HepG2 (cell line): ENCODE measurements around the gene TSPAN11. TPM values are rescaled to one million over a fixed set of nuclear protein-coding genes. Genes with fewer than 3 reads are reported as not detected.

Experiments used
- ATAC-seq: fragments of 200-7000 bp; cut with Tn5 transposase; 3 replicates; pipeline ENCODE4 v1.9.1; 2020; ENCODE audit warnings: mild to moderate bottlenecking, moderate library complexity
- BruUV-seq: library from RNA; stranded (reverse); fragments of 400-500 nt; replicated peaks from 2 replicates; lab custom pipeline; 2021; lab: Mats Ljungman, UMichigan
- CTCF ChIA-PET: fragments of 300-600 bp; formaldehyde crosslinking; extraction: SDS; loops from one replicate; lab custom pipeline; 2021; ENCODE audit warnings: low total read pairs, inconsistent platforms, low intra/inter-chr PET ratio; lab: Yijun Ruan, JAX
- POLR2A ChIA-PET: fragments of 350-600 bp; sonication (Branson Sonifier 250); formaldehyde crosslinking; loops from one replicate; lab custom pipeline; 2020; ENCODE audit warnings: antibody characterized with exemption, inconsistent platforms; lab: Yijun Ruan, JAX
- DNase-seq: peaks from one replicate; pipeline ENCODE4 v3.0.0-alpha.2; 2015; ENCODE audit warnings: low spot score
- FAIRE-seq: peaks from 3 replicates; lab custom pipeline; 2011; peaks lifted over from hg19 to GRCh38; lab: Jason Lieb, UNC
- H2AFZ ChIP-seq: one replicate; pipeline ENCODE4 v1.6.1; 2011; ENCODE audit warnings: low read length, inconsistent platforms
- H3K27ac ChIP-seq: fragments of 300-600 bp; 3 replicates; pipeline ENCODE4 v1.8.0; 2011; ENCODE audit warnings: mixed run types, mild to moderate bottlenecking, mixed read lengths, low read length, inconsistent platforms; ENCODE audit not compliant: insufficient read depth; ENCODE audit errors: extremely low read length
- H3K27me3 ChIP-seq, 2 experiments: fragments of 200-600 bp in 1 of 2; 2 replicates in 1 of 2; 3 replicates in 1 of 2; pipeline versions ENCODE4 v1.6.0 to v1.8.0; 2011; ENCODE audit warnings: low read length in 2 of 2, mild to moderate bottlenecking in 2 of 2, moderate library complexity in 2 of 2, inconsistent platforms in 1 of 2; ENCODE audit not compliant: insufficient read depth in 2 of 2, control insufficient read depth in 1 of 2
- H3K36me3 ChIP-seq, 2 experiments: fragments of 200-600 bp in 1 of 2; replicated peaks in 1 of 2; 2 replicates in 1 of 2; 3 replicates in 1 of 2; pipeline versions ENCODE4 v1.5.1 to v1.8.0; 2011; ENCODE audit warnings: low read length in 2 of 2, inconsistent platforms in 1 of 2; ENCODE audit not compliant: insufficient read depth in 2 of 2, control insufficient read depth in 1 of 2
- H3K4me1 ChIP-seq: 2 replicates; pipeline ENCODE4 v1.5.1; 2012; ENCODE audit warnings: low read length, inconsistent platforms; ENCODE audit not compliant: insufficient read depth
- H3K4me2 ChIP-seq: 2 replicates; pipeline ENCODE4 v1.6.0; 2011; ENCODE audit warnings: low read depth, low read length, inconsistent platforms
- H3K4me3 ChIP-seq, 3 experiments: fragments of 200-600 bp in 1 of 3; sonication (generic), shearing (Covaris generic) in 1 of 3; replicated peaks in 1 of 3; 2 replicates each; pipeline ENCODE4 v1.5.1; 2011 to 2016; ENCODE audit warnings: low read length in 3 of 3, inconsistent platforms in 2 of 3, low read depth in 2 of 3, mild to moderate bottlenecking in 2 of 3, control low read depth in 1 of 3, mixed read lengths in 1 of 3; ENCODE audit not compliant: insufficient read depth in 1 of 3
- H3K79me2 ChIP-seq: one replicate; pipeline ENCODE4 v1.6.1; 2011; ENCODE audit warnings: low read length, inconsistent platforms; ENCODE audit not compliant: insufficient read depth
- H3K9ac ChIP-seq: 2 replicates; pipeline ENCODE4 v1.6.0; 2011; ENCODE audit warnings: mild to moderate bottlenecking, low read depth, low read length, inconsistent platforms; ENCODE audit not compliant: insufficient read depth
- H3K9me3 ChIP-seq: 2 replicates; pipeline ENCODE4 v1.5.1; 2012; ENCODE audit warnings: mild to moderate bottlenecking, low read length
- H4K20me1 ChIP-seq: 2 replicates; pipeline ENCODE4 v1.6.0; 2011; ENCODE audit warnings: inconsistent platforms, mild to moderate bottlenecking, low read length, moderate library complexity; ENCODE audit not compliant: insufficient read depth
- ARNT2 ChIP-seq: sonication (generic); formaldehyde crosslinking; IDR thresholded peaks from 2 replicates; pipeline ENCODE4 v1.8.0; 2022; ENCODE audit warnings: mild to moderate bottlenecking, low read depth, missing genetic modification reagents, moderate library complexity
- BCL6 ChIP-seq: IDR thresholded peaks from 2 replicates; pipeline ENCODE4 v1.6.1; 2016; ENCODE audit warnings: missing genetic modification reagents, missing compliant biosample characterization
- BORCS8-MEF2B ChIP-seq: sonication (generic); formaldehyde crosslinking; IDR thresholded peaks from 2 replicates; pipeline ENCODE4 v1.8.0; 2022; ENCODE audit warnings: mild to moderate bottlenecking, missing genetic modification reagents
- JUNB ChIP-seq: sonication (generic); formaldehyde crosslinking; IDR thresholded peaks from 2 replicates; pipeline ENCODE4 v1.8.0; 2022; ENCODE audit warnings: missing genetic modification reagents, mild to moderate bottlenecking, borderline replicate concordance
- MATR3 ChIP-seq: sonication (generic); formaldehyde crosslinking; IDR thresholded peaks from 2 replicates; pipeline ENCODE4 v1.4.0; 2020; ENCODE audit warnings: missing genetic modification reagents
- MXI1 ChIP-seq: IDR thresholded peaks from 3 replicates; pipeline ENCODE4 v1.6.1; 2012; ENCODE audit warnings: low read depth, low read length, inconsistent platforms, borderline replicate concordance
- MYNN ChIP-seq: sonication (generic); formaldehyde crosslinking; IDR thresholded peaks from 2 replicates; pipeline ENCODE4 v1.4.0; 2020; ENCODE audit warnings: mild to moderate bottlenecking, low read depth, missing genetic modification reagents
- ZNF563 ChIP-seq: sonication (generic); formaldehyde crosslinking; IDR thresholded peaks from 2 replicates; pipeline ENCODE4 v1.8.0; 2022; ENCODE audit warnings: mild to moderate bottlenecking, moderate library complexity, missing genetic modification reagents
- ZNF605 ChIP-seq: sonication (generic); formaldehyde crosslinking; IDR thresholded peaks from 2 replicates; pipeline ENCODE4 v1.8.0; 2022; ENCODE audit warnings: mild to moderate bottlenecking, missing genetic modification reagents
- ZNF768 ChIP-seq: sonication (generic); formaldehyde crosslinking; IDR thresholded peaks from 2 replicates; pipeline ENCODE4 v1.4.0; 2020; ENCODE audit warnings: missing genetic modification reagents
- WGBS: methylation state at CpG from one replicate; pipeline ENCODE4 v1.1.6; 2017; ENCODE audit warnings: low lambda C conversion rate; 5-methylcytosine and 5-hydroxymethylcytosine counted together
- in situ Hi-C: cut with HindIII; loops from 2 replicates; pipeline ENCODE4 v1.10.0; 2017; ENCODE audit warnings: low pct_unique_long_range_greater_than_20kb; ENCODE audit not compliant: extremely low pct_ligation_motif_present
- intact Hi-C: fragments of 100-400 bp; cut with micrococcal nuclease; formaldehyde crosslinking; loops from one replicate; pipeline ENCODE4 v1.10.0; 2022; ENCODE audit not compliant: unreplicated experiment
- polyA plus RNA-seq, 8 experiments: library from polyadenylated mRNA; depleted of rRNA in 3 of 8; stranded (reverse) in 7 of 8; unstranded in 1 of 8; fragments of >200 nt; fragmentation: Illumina TruSeq in 4 of 8; extraction: Trizol in 4 of 8; gene quantifications; 2 replicates each; pipeline versions ENCODE4 v1.2.1 to v1.2.3, GENCODE V29; 2011 to 2016; ENCODE audit warnings: low read depth in 4 of 8, missing spikeins in 1 of 8, mixed read lengths in 1 of 8; ENCODE audit not compliant: insufficient read depth in 1 of 8
- total RNA-seq, 5 experiments: library from RNA; depleted of rRNA; stranded (reverse); fragments of >200 nt; fragmentation: Illumina TruSeq; extraction: Trizol; gene quantifications; 2 replicates each; pipeline ENCODE4 v1.2.3, GENCODE V29; 2016; ENCODE audit warnings: low read depth in 1 of 5
- TF ChIP-seq, protein P1 (sequence below): sonication (generic); formaldehyde crosslinking; IDR thresholded peaks from 2 replicates; pipeline ENCODE4 v1.9.0; 2021; ENCODE audit warnings: mild to moderate bottlenecking, missing genetic modification reagents
- TF ChIP-seq, protein P2 (sequence below): sonication (generic); formaldehyde crosslinking; IDR thresholded peaks from 2 replicates; pipeline ENCODE4 v1.4.0; 2020; ENCODE audit warnings: missing genetic modification reagents
- TF ChIP-seq, protein P3 (sequence below): sonication (generic); formaldehyde crosslinking; IDR thresholded peaks from 2 replicates; pipeline ENCODE4 v1.4.0; 2020; ENCODE audit warnings: low read depth, mild to moderate bottlenecking, missing genetic modification reagents
- TF ChIP-seq, protein P4 (sequence below): IDR thresholded peaks from 2 replicates; pipeline ENCODE4 v1.6.1; 2016; ENCODE audit warnings: control low read depth
- TF ChIP-seq, protein P5 (sequence below): sonication (generic); formaldehyde crosslinking; IDR thresholded peaks from 2 replicates; pipeline ENCODE4 v1.5.0; 2020; ENCODE audit warnings: mild to moderate bottlenecking, missing genetic modification reagents

Gene TSPAN11
- total and polyA plus RNA-seq, 2 of the 13 experiments (the other 11 are each of a cell fraction or from before 2014, with no cell fraction given), result 0.01 to 0.07 TPM

DNA sequence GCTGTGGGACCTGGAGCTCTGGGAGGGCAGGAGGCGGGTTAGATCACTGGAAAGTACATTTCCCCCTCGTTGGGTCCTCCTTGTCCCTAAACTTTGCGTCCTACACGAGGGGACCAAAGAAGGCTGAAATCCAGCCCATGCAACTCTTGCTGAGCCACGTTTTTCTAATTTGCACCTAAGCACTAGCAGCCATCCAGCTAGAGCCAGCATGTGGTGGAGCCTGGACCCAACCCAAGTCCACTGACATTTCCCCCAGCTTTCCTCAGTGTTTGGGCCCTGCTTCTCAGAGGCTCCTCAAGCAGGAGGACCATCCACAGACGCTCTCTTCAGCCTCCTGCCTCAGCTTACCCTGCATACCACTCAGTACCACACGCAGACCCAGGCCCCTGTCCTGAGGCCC, 49.7 kb downstream of the TSPAN11 start:
- CTCF ChIA-PET, result no interaction called here
- TF ChIP-seq ZNF563 (CRISPR knock-in tag) (no peak), ARNT2 (CRISPR knock-in tag) (no peak), ZNF768 (no peak), MXI1 (no peak), BORCS8-MEF2B (CRISPR knock-in tag) (no peak), BCL6 (CRISPR knock-in tag) (no peak), MATR3 (no peak), JUNB (CRISPR knock-in tag) (no peak), MYNN (CRISPR knock-in tag) (no peak), ZNF605 (no peak)
- TF ChIP-seq, protein P1, sequence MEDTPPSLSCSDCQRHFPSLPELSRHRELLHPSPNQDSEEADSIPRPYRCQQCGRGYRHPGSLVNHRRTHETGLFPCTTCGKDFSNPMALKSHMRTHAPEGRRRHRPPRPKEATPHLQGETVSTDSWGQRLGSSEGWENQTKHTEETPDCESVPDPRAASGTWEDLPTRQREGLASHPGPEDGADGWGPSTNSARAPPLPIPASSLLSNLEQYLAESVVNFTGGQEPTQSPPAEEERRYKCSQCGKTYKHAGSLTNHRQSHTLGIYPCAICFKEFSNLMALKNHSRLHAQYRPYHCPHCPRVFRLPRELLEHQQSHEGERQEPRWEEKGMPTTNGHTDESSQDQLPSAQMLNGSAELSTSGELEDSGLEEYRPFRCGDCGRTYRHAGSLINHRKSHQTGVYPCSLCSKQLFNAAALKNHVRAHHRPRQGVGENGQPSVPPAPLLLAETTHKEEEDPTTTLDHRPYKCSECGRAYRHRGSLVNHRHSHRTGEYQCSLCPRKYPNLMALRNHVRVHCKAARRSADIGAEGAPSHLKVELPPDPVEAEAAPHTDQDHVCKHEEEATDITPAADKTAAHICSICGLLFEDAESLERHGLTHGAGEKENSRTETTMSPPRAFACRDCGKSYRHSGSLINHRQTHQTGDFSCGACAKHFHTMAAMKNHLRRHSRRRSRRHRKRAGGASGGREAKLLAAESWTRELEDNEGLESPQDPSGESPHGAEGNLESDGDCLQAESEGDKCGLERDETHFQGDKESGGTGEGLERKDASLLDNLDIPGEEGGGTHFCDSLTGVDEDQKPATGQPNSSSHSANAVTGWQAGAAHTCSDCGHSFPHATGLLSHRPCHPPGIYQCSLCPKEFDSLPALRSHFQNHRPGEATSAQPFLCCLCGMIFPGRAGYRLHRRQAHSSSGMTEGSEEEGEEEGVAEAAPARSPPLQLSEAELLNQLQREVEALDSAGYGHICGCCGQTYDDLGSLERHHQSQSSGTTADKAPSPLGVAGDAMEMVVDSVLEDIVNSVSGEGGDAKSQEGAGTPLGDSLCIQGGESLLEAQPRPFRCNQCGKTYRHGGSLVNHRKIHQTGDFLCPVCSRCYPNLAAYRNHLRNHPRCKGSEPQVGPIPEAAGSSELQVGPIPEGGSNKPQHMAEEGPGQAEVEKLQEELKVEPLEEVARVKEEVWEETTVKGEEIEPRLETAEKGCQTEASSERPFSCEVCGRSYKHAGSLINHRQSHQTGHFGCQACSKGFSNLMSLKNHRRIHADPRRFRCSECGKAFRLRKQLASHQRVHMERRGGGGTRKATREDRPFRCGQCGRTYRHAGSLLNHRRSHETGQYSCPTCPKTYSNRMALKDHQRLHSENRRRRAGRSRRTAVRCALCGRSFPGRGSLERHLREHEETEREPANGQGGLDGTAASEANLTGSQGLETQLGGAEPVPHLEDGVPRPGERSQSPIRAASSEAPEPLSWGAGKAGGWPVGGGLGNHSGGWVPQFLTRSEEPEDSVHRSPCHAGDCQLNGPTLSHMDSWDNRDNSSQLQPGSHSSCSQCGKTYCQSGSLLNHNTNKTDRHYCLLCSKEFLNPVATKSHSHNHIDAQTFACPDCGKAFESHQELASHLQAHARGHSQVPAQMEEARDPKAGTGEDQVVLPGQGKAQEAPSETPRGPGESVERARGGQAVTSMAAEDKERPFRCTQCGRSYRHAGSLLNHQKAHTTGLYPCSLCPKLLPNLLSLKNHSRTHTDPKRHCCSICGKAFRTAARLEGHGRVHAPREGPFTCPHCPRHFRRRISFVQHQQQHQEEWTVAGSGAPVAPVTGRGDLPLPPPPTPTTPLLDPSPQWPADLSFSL (CRISPR knock-in tag), result no peak
- TF ChIP-seq, protein P2, sequence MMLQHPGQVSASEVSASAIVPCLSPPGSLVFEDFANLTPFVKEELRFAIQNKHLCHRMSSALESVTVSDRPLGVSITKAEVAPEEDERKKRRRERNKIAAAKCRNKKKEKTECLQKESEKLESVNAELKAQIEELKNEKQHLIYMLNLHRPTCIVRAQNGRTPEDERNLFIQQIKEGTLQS (CRISPR knock-in tag), result no peak
- TF ChIP-seq, protein P3, sequence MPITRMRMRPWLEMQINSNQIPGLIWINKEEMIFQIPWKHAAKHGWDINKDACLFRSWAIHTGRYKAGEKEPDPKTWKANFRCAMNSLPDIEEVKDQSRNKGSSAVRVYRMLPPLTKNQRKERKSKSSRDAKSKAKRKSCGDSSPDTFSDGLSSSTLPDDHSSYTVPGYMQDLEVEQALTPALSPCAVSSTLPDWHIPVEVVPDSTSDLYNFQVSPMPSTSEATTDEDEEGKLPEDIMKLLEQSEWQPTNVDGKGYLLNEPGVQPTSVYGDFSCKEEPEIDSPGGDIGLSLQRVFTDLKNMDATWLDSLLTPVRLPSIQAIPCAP, result no peak
- TF ChIP-seq, protein P4, sequence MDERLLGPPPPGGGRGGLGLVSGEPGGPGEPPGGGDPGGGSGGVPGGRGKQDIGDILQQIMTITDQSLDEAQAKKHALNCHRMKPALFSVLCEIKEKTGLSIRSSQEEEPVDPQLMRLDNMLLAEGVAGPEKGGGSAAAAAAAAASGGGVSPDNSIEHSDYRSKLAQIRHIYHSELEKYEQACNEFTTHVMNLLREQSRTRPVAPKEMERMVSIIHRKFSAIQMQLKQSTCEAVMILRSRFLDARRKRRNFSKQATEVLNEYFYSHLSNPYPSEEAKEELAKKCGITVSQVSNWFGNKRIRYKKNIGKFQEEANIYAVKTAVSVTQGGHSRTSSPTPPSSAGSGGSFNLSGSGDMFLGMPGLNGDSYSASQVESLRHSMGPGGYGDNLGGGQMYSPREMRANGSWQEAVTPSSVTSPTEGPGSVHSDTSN (CRISPR knock-in tag), result no peak
- TF ChIP-seq, protein P5, sequence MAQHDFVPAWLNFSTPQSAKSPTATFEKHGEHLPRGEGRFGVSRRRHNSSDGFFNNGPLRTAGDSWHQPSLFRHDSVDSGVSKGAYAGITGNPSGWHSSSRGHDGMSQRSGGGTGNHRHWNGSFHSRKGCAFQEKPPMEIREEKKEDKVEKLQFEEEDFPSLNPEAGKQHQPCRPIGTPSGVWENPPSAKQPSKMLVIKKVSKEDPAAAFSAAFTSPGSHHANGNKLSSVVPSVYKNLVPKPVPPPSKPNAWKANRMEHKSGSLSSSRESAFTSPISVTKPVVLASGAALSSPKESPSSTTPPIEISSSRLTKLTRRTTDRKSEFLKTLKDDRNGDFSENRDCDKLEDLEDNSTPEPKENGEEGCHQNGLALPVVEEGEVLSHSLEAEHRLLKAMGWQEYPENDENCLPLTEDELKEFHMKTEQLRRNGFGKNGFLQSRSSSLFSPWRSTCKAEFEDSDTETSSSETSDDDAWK (CRISPR knock-in tag), result no peak

More for the DNA sequence above, 49.7 kb downstream of the TSPAN11 start:
- ATAC-seq, result no peak
- Histone ChIP-seq H3K79me2 (no peaks in the 10 kb centered on the region), H3K27ac (no peak overlapping the region), H4K20me1 (no peaks in the 10 kb centered on the region), H2AFZ (no peak overlapping the region), H3K27me3 (peaks cover 6 to 52% of the 10 kb centered on the region in 2 experiments; a peak in 4 of 5 replicates), H3K36me3 (no peaks in the 10 kb centered on the region), H3K4me3 (no peak overlapping the region), H3K4me2 (no peak overlapping the region), H3K9ac (no peak overlapping the region), H3K4me1 (no peaks in the 10 kb centered on the region), H3K9me3 (no peaks in the 10 kb centered on the region)
- no peak for DNase-seq
- in situ Hi-C loops (no loop called here), intact Hi-C loops (no loop called here)
- 0% methylated on average over 3 of the region's 7 CpGs for WGBS
- POLR2A ChIA-PET, result no interaction called here
- FAIRE-seq, result no peak
- BruUV-seq, result no TSS peak
